Glutamatergic neuron (in vitro differentiated cells): ENCODE measurements around the gene TMEM37. TPM values are rescaled to one million over a fixed set of nuclear protein-coding genes. Genes with fewer than 3 reads are reported as not detected.

Experiments used
- DNase-seq: peaks from one replicate; pipeline ENCODE4 v3.0.0; 2022
- H3K27ac Mint-ChIP-seq: one replicate; pipeline ENCODE4 v1.8.0; 2020; ENCODE audit warnings: mild to moderate bottlenecking, mixed read lengths, inconsistent platforms; ENCODE audit not compliant: unreplicated experiment
- H3K27me3 Mint-ChIP-seq: one replicate; pipeline ENCODE4 v1.8.0; 2020; ENCODE audit warnings: mild to moderate bottlenecking, moderate library complexity, mixed read lengths, inconsistent platforms; ENCODE audit not compliant: unreplicated experiment
- H3K36me3 Mint-ChIP-seq: one replicate; pipeline ENCODE4 v1.8.0; 2020; ENCODE audit warnings: mild to moderate bottlenecking, mixed read lengths, inconsistent platforms; ENCODE audit not compliant: unreplicated experiment
- H3K4me1 Mint-ChIP-seq: one replicate; pipeline ENCODE4 v1.8.0; 2020; ENCODE audit warnings: mild to moderate bottlenecking, low read depth, mixed read lengths, inconsistent platforms; ENCODE audit not compliant: unreplicated experiment
- H3K4me3 Mint-ChIP-seq: one replicate; pipeline ENCODE4 v1.8.0; 2020; ENCODE audit warnings: mild to moderate bottlenecking, mixed read lengths, inconsistent platforms; ENCODE audit not compliant: unreplicated experiment
- H3K9me3 Mint-ChIP-seq: one replicate; pipeline ENCODE4 v1.8.0; 2020; ENCODE audit warnings: mild to moderate bottlenecking, moderate library complexity, mixed read lengths, inconsistent platforms; ENCODE audit not compliant: unreplicated experiment
- CTCF ChIP-seq: fragments of 200-600 bp; sonication (generic); IDR thresholded peaks from one replicate; pipeline ENCODE4 v1.5.0; 2021; ENCODE audit not compliant: partially characterized antibody, unreplicated experiment
- total RNA-seq: library from RNA; stranded (reverse); fragmentation: NEBNext Ultra II Directional; extraction: Animal tissue kit (Norgen Biotek cat#: 25700); gene quantifications from one replicate; pipeline ENCODE4 v1.2.1, GENCODE V29; 2021; ENCODE audit not compliant: unreplicated experiment

The TMEM37 gene
- total RNA-seq, 1 donor from 2014 or later, result not detected

- TF ChIP-seq CTCF, result no peak
- no peak overlapping the region for H3K27ac Mint-ChIP-seq
- H3K36me3 Mint-ChIP-seq, result no peaks in the 10 kb centered on the region
- H3K4me1 Mint-ChIP-seq, result no peaks in the 10 kb centered on the region
- no peaks in the 10 kb centered on the region for H3K9me3 Mint-ChIP-seq
- peaks cover 6% of the 10 kb centered on the region for H3K27me3 Mint-ChIP-seq
- no peak overlapping the region for H3K4me3 Mint-ChIP-seq
- no peak for DNase-seq
Observed at GRCh38 chr2:119439574-119440500, 8.2 kb downstream of the TMEM37 start.

- H3K27ac Mint-ChIP-seq, result no peak overlapping the region
Observed at GRCh38 chr2:119440501-119440870, 8.8 kb downstream of the TMEM37 start.

GRCh38 chr2:119440873-119441272 is 9.2 kb downstream of the TMEM37 start:
- TF ChIP-seq CTCF, result no peak
- Mint-ChIP-seq H3K9me3 (no peaks in the 10 kb centered on the region), H3K4me1 (no peaks in the 10 kb centered on the region), H3K36me3 (no peaks in the 10 kb centered on the region), H3K4me3 (no peak overlapping the region), H3K27me3 (peaks cover 3% of the 10 kb centered on the region), H3K27ac (no peak overlapping the region)
- DNase-seq, result no peak

More at GRCh38 chr2:119440501-119440870, 8.8 kb downstream of the TMEM37 start:
- peaks cover 5% of the 10 kb centered on the region for H3K27me3 Mint-ChIP-seq
- no peak for TF ChIP-seq CTCF
- DNase-seq, result no peak
- H3K4me1 Mint-ChIP-seq, result no peaks in the 10 kb centered on the region
- no peak overlapping the region for H3K4me3 Mint-ChIP-seq
- H3K36me3 Mint-ChIP-seq, result no peaks in the 10 kb centered on the region
- H3K9me3 Mint-ChIP-seq, result no peaks in the 10 kb centered on the region

- Mint-ChIP-seq H3K9me3 (no peaks in the 10 kb centered on the region), H3K4me3 (no peak overlapping the region), H3K4me1 (no peaks in the 10 kb centered on the region), H3K27me3 (peaks cover 3% of the 10 kb centered on the region), H3K36me3 (no peaks in the 10 kb centered on the region), H3K27ac (no peak overlapping the region)
- no peak for TF ChIP-seq CTCF
- no peak for DNase-seq
Observed at GRCh38 chr2:119441376-119442225, 9.9 kb downstream of the TMEM37 start.
